HG02884 (cell line): ENCODE measurements around the gene KRTAP4-3.
"Not testable (repeated sequence)": the region's sequence is repeated elsewhere in the genome, so short reads cannot be mapped to it uniquely, and the experiment has no call there.

Experiments
- ATAC-seq: cut with Tn5 transposase; IDR thresholded peaks from one replicate; pipeline ENCODE4 v1.9.1; 2021; ENCODE audit warnings: mild to moderate bottlenecking, moderate library complexity; ENCODE audit not compliant: unreplicated experiment

Gene KRTAP4-3

GRCh38 chr17:41119696-41120690, 48.0 kb downstream of the KRTAP4-3 start:
- not testable (repeated sequence) for ATAC-seq

- no peak for ATAC-seq
These were observed 49.3 kb downstream of the KRTAP4-3 start for GRCh38 chr17:41118721-41119120.

DNA sequence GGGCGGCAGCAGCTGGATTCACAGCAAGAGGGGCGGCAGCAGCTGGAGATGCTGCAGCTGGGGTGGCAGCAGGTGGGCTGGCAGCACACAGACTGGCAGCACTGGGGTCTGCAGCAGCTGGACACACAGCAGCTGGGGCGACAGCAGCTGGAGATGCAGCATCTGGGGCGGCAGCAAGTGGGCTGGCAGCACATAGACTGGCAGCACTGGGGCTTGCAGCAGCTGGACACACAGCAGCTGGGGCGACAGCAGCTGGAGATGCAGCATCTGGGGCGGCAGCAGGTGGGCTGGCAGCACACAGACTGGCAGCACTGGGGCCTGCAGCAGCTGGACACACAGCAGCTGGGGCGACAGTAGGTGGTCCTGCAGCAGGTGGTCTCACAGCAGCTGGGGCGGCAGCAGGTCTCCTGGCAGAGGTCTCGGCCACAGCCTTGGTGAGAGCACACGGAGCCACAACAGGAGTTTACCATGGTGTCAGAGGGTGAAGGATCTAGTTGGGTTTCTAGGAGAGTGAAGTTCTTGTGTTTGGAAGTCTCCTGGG, 50.1 kb downstream of the KRTAP4-3 start, which contains the start of gene KRTAP4-11:
TSS of gene KRTAP4-11 (minus strand) at position 528 of the 541 bp plus-strand sequence. CDS start at position 470, 58 bp downstream.
- not testable (repeated sequence) for ATAC-seq
